H9 (cell line): ENCODE data around the gene SLC7A14. TPM values are rescaled to one million over a fixed set of nuclear protein-coding genes. Genes with fewer than 3 reads are reported as not detected.

Experiments used
- DNase-seq: peaks from one replicate; pipeline ENCODE4 v3.0.0-alpha.2; 2017
- H2AFZ ChIP-seq: one replicate; pipeline ENCODE4 v1.6.1; 2013; ENCODE audit warnings: mild to moderate bottlenecking, low read length, control low read depth, moderate library complexity
- H2AK5ac ChIP-seq: 2 replicates; pipeline ENCODE4 v1.6.1; 2013; ENCODE audit warnings: low read length, control low read depth, mixed read lengths; ENCODE audit not compliant: insufficient read length
- H2BK120ac ChIP-seq: one replicate; pipeline ENCODE4 v1.6.1; 2013; ENCODE audit warnings: low read depth, mild to moderate bottlenecking, low read length, control low read depth, inconsistent platforms; ENCODE audit not compliant: poor library complexity, severe bottlenecking
- H2BK12ac ChIP-seq: 2 replicates; pipeline ENCODE4 v1.6.1; 2013; ENCODE audit warnings: low read length, control low read depth, mixed read lengths, low read depth; ENCODE audit not compliant: insufficient read length
- H2BK15ac ChIP-seq: 2 replicates; pipeline ENCODE4 v1.6.1; 2013; ENCODE audit warnings: low read depth, low read length, control low read depth
- H2BK20ac ChIP-seq: one replicate; pipeline ENCODE4 v1.6.1; 2013; ENCODE audit warnings: low read depth, mild to moderate bottlenecking, low read length, control low read depth, inconsistent platforms; ENCODE audit not compliant: poor library complexity, severe bottlenecking
- H2BK5ac ChIP-seq: 2 replicates; pipeline ENCODE4 v1.6.1; 2013; ENCODE audit warnings: low read length, control low read depth, mixed read lengths; ENCODE audit not compliant: insufficient read length
- H3K14ac ChIP-seq: 2 replicates; pipeline ENCODE4 v1.6.1; 2013; ENCODE audit warnings: low read length, control low read depth; ENCODE audit not compliant: insufficient read depth
- H3K18ac ChIP-seq: 2 replicates; pipeline ENCODE4 v1.6.1; 2013; ENCODE audit warnings: low read depth, mild to moderate bottlenecking, mixed read lengths, low read length, control low read depth; ENCODE audit not compliant: insufficient read length
- H3K23ac ChIP-seq: 2 replicates; pipeline ENCODE4 v1.6.1; 2013; ENCODE audit warnings: low read length, control low read depth, mixed read lengths, low read depth; ENCODE audit not compliant: insufficient read length
- H3K23me2 ChIP-seq: 2 replicates; pipeline ENCODE4 v1.6.1; 2013; ENCODE audit warnings: low read depth, mild to moderate bottlenecking, mixed read lengths, low read length, control low read depth; ENCODE audit not compliant: insufficient read length, poor library complexity, severe bottlenecking
- H3K27ac ChIP-seq: 2 replicates; pipeline ENCODE4 v1.5.1; 2013; ENCODE audit warnings: low read length, control low read depth, mixed read lengths, low read depth; ENCODE audit not compliant: insufficient read length
- H3K27me3 ChIP-seq: 2 replicates; pipeline ENCODE4 v1.6.1; 2013; ENCODE audit warnings: low read length, control low read depth, inconsistent platforms; ENCODE audit not compliant: insufficient read depth
- H3K4ac ChIP-seq: 2 replicates; pipeline ENCODE4 v1.6.1; 2013; ENCODE audit warnings: low read depth, mild to moderate bottlenecking, control low read depth, inconsistent platforms, low read length, moderate library complexity
- H3K4me1 ChIP-seq: 2 replicates; pipeline ENCODE4 v1.6.1; 2013; ENCODE audit warnings: low read length, control low read depth, inconsistent platforms; ENCODE audit not compliant: insufficient read depth
- H3K4me2 ChIP-seq: 2 replicates; pipeline ENCODE4 v1.6.1; 2013; ENCODE audit warnings: low read length, control low read depth, mixed read lengths; ENCODE audit not compliant: insufficient read length, insufficient read depth
- H3K56ac ChIP-seq: 2 replicates; pipeline ENCODE4 v1.6.1; 2013; ENCODE audit warnings: low read depth, mild to moderate bottlenecking, mixed read lengths, low read length, control low read depth; ENCODE audit not compliant: insufficient read length
- H3K79me1 ChIP-seq: 2 replicates; pipeline ENCODE4 v1.6.1; 2013; ENCODE audit warnings: low read depth, mild to moderate bottlenecking, moderate library complexity, low read length, control low read depth, inconsistent platforms; ENCODE audit not compliant: insufficient read depth, poor library complexity, severe bottlenecking
- H3K79me2 ChIP-seq: 2 replicates; pipeline ENCODE4 v1.6.1; 2013; ENCODE audit warnings: low read length, control low read depth, inconsistent platforms; ENCODE audit not compliant: insufficient read depth
- H3K9ac ChIP-seq: 2 replicates; pipeline ENCODE4 v1.6.1; 2013; ENCODE audit warnings: low read length, control low read depth, mixed read lengths; ENCODE audit not compliant: insufficient read length; ENCODE audit errors: extremely low read depth
- H3K9me3 ChIP-seq: one replicate; pipeline ENCODE4 v1.6.1; 2013; ENCODE audit warnings: low read depth, low read length, inconsistent platforms; ENCODE audit not compliant: control insufficient read depth
- H3T11ph ChIP-seq: one replicate; pipeline ENCODE4 v1.6.1; 2013; ENCODE audit warnings: mild to moderate bottlenecking, low read length, control low read depth, inconsistent platforms
- H4K20me1 ChIP-seq: one replicate; pipeline ENCODE4 v1.6.1; 2013; ENCODE audit not compliant: control insufficient read depth, insufficient read length, insufficient read depth
- H4K5ac ChIP-seq: 2 replicates; pipeline ENCODE4 v1.6.1; 2013; ENCODE audit warnings: low read depth, mild to moderate bottlenecking, mixed read lengths, low read length, control low read depth; ENCODE audit not compliant: insufficient read length
- H4K8ac ChIP-seq: replicated peaks from 2 replicates; pipeline ENCODE4 v1.6.1; 2013; ENCODE audit warnings: low read length, control low read depth, mixed read lengths, low read depth; ENCODE audit not compliant: insufficient read length
- H4K91ac ChIP-seq: 2 replicates; pipeline ENCODE4 v1.6.1; 2013; ENCODE audit warnings: low read depth, mild to moderate bottlenecking, moderate library complexity, mixed read lengths, low read length, control low read depth; ENCODE audit not compliant: insufficient read length
- H3K27ac Mint-ChIP-seq, 3 experiments: 2 replicates in 2 of 3; 3 replicates in 1 of 3; pipeline ENCODE4 v1.8.0; 2020 to 2021; ENCODE audit warnings: mixed read lengths in 3 of 3, mild to moderate bottlenecking in 1 of 3, moderate library complexity in 1 of 3
- H3K27me3 Mint-ChIP-seq: 2 replicates; pipeline ENCODE4 v1.8.0; 2021; ENCODE audit warnings: low read depth, mild to moderate bottlenecking, moderate library complexity, mixed read lengths
- H3K36me3 Mint-ChIP-seq, 3 experiments: 2 replicates in 2 of 3; 3 replicates in 1 of 3; pipeline ENCODE4 v1.8.0; 2020 to 2021; ENCODE audit warnings: low read depth in 3 of 3, mixed read lengths in 3 of 3; ENCODE audit not compliant: insufficient read depth in 1 of 3
- H3K4me1 Mint-ChIP-seq, 2 experiments: 2 replicates each; pipeline ENCODE4 v1.8.0; 2020; ENCODE audit warnings: mixed read lengths in 2 of 2
- H3K4me3 Mint-ChIP-seq, 2 experiments: 2 replicates in 1 of 2; 3 replicates in 1 of 2; pipeline ENCODE4 v1.8.0; 2020 to 2021; ENCODE audit warnings: mild to moderate bottlenecking in 2 of 2, mixed read lengths in 2 of 2, moderate library complexity in 1 of 2
- H3K9me3 Mint-ChIP-seq, 2 experiments: 2 replicates in 1 of 2; 3 replicates in 1 of 2; pipeline ENCODE4 v1.8.0; 2020; ENCODE audit warnings: mild to moderate bottlenecking in 2 of 2, mixed read lengths in 2 of 2, moderate library complexity in 1 of 2
- CTCF ChIP-seq: fragments of 200-600 bp; sonication (generic); conservative IDR thresholded peaks from 3 replicates; pipeline ENCODE4 v1.8.0; 2021; ENCODE audit warnings: antibody characterized with exemption, mild to moderate bottlenecking
- WGBS: extraction: QIAGEN DNeasy Blood & Tissue Kit; methylation state at CpG from one replicate; pipeline ENCODE4 v1.1.7; 2013; ENCODE audit warnings: missing lambda C conversion rate, low lambda C conversion rate, mixed read lengths; ENCODE audit not compliant: insufficient read length; ENCODE audit errors: extremely low coverage; 5-methylcytosine and 5-hydroxymethylcytosine counted together
- total RNA-seq: library from RNA; stranded (reverse); gene quantifications from 2 replicates; pipeline ENCODE4 v1.2.1, GENCODE V29; 2021

Gene SLC7A14
- total RNA-seq, 1 experiment from 2014 or later: 0.42 TPM

GRCh38 chr3:170496868-170497140, 89.1 kb downstream of the SLC7A14 start:
- Histone ChIP-seq H2BK5ac (no peak overlapping the region), H4K8ac (no peak overlapping the region), H4K91ac (no peak overlapping the region), H3K9ac (no peak overlapping the region), H2AFZ (no peak overlapping the region), H4K20me1 (no peaks in the 10 kb centered on the region), H3K4me2 (no peak overlapping the region), H3K79me2 (no peaks in the 10 kb centered on the region), H3K14ac (no peak overlapping the region), H3K79me1 (no peaks in the 10 kb centered on the region), H3K4ac (no peak overlapping the region), H3K23me2 (no peaks in the 10 kb centered on the region), H2AK5ac (no peak overlapping the region), H3K23ac (no peak overlapping the region), H2BK12ac (no peak overlapping the region), H3T11ph (no peak overlapping the region), H3K18ac (no peak overlapping the region), H3K56ac (no peak overlapping the region), H3K4me1 (no peaks in the 10 kb centered on the region; the same call in 1 of the 2 replicates), H2BK120ac (no peak overlapping the region), H4K5ac (no peak overlapping the region), H3K27me3 (no peaks in the 10 kb centered on the region), H2BK20ac (no peak overlapping the region), H3K9me3 (no peaks in the 10 kb centered on the region), H2BK15ac (no peak overlapping the region), H3K27ac (no peak overlapping the region)
- WGBS: no CpG with 5 or more reads among the region's 6 CpGs
- H3K4me1 Mint-ChIP-seq: peaks cover 3 to 7% of the 10 kb centered on the region in 2 experiments; a peak in 3 of 4 replicates
- no peak overlapping the region for H3K4me3 Mint-ChIP-seq
- no peaks in the 10 kb centered on the region for H3K36me3 Mint-ChIP-seq
- H3K9me3 Mint-ChIP-seq: no peaks in the 10 kb centered on the region
- TF ChIP-seq CTCF: no peak
- H3K27ac Mint-ChIP-seq: no peak overlapping the region
- DNase-seq: no peak
- H3K27me3 Mint-ChIP-seq: no peaks in the 10 kb centered on the region
